H1 (cell line): ENCODE data around the gene TMEM150B. TPM values are rescaled to one million over a fixed set of nuclear protein-coding genes. Genes with fewer than 3 reads are reported as not detected.

Experiments
- CTCF ChIA-PET: fragments of 300-600 bp; sonication (Branson Sonifier 250); formaldehyde crosslinking; loops from one replicate; lab custom pipeline; 2021; ENCODE audit not compliant: partially characterized antibody; lab: Charles Lee
- POLR2A ChIA-PET: fragments of 300-600 bp; sonication (Branson Sonifier 250); formaldehyde crosslinking; loops from one replicate; lab custom pipeline; 2021; ENCODE audit warnings: inconsistent platforms; ENCODE audit not compliant: partially characterized antibody; lab: Charles Lee
- DNase-seq, 2 experiments: peaks; one replicate each; pipeline versions ENCODE4 v3.0.0 to v3.0.0-alpha.2; 2010 to 2022; ENCODE audit warnings: low spot score in 2 of 2, low read depth in 1 of 2, mixed read lengths in 1 of 2
- FAIRE-seq: peaks from 2 replicates; lab custom pipeline; 2011; peaks lifted over from hg19 to GRCh38; lab: Jason Lieb, UNC
- H2AFZ ChIP-seq: 2 replicates; pipeline ENCODE4 v1.8.1; 2012; ENCODE audit warnings: low read length, inconsistent platforms
- H2AK5ac ChIP-seq: 2 replicates; pipeline ENCODE4 v1.6.1; 2013; ENCODE audit warnings: low read depth, low read length
- H2BK120ac ChIP-seq: replicated peaks from 2 replicates; pipeline ENCODE3; 2013; ENCODE audit warnings: low read depth, low read length, inconsistent platforms
- H2BK12ac ChIP-seq: 2 replicates; pipeline ENCODE4 v1.6.1; 2013; ENCODE audit warnings: low read depth, low read length
- H2BK15ac ChIP-seq: 2 replicates; pipeline ENCODE4 v1.6.1; 2013; ENCODE audit warnings: low read length
- H2BK20ac ChIP-seq: 2 replicates; pipeline ENCODE4 v1.6.1; 2013; ENCODE audit warnings: low read length
- H2BK5ac ChIP-seq: 2 replicates; pipeline ENCODE4 v1.6.1; 2013; ENCODE audit warnings: low read depth, low read length
- H3K14ac ChIP-seq: 2 replicates; pipeline ENCODE4 v1.6.1; 2013; ENCODE audit warnings: inconsistent platforms; ENCODE audit not compliant: insufficient read length
- H3K18ac ChIP-seq: 2 replicates; pipeline ENCODE4 v1.6.1; 2013; ENCODE audit warnings: low read length; ENCODE audit errors: extremely low read depth
- H3K23ac ChIP-seq: 2 replicates; pipeline ENCODE4 v1.6.1; 2013; ENCODE audit warnings: inconsistent platforms; ENCODE audit not compliant: insufficient read length
- H3K23me2 ChIP-seq: 2 replicates; pipeline ENCODE4 v1.6.1; 2013; ENCODE audit warnings: low read depth, low read length
- H3K27ac ChIP-seq: 2 replicates; pipeline ENCODE4 v1.6.1; 2011; ENCODE audit warnings: low read depth, low read length, inconsistent platforms
- H3K27me3 ChIP-seq, 4 experiments: replicated peaks in 1 of 4; 1 replicate in 1 of 4; 2 replicates in 3 of 4; pipeline versions ENCODE4 v1.6.1 to v1.8.1; 2011 to 2013; ENCODE audit warnings: low read length in 3 of 4, mild to moderate bottlenecking in 3 of 4, inconsistent platforms in 2 of 4, mixed read lengths in 2 of 4, moderate library complexity in 1 of 4; ENCODE audit not compliant: control insufficient read depth in 3 of 4, insufficient read depth in 3 of 4; ENCODE audit errors: extremely low read depth in 1 of 4
- H3K36me3 ChIP-seq, 4 experiments: 2 replicates each; pipeline versions ENCODE4 v1.6.1 to v1.8.1; 2011 to 2013; ENCODE audit warnings: mild to moderate bottlenecking in 4 of 4, low read length in 3 of 4, moderate library complexity in 2 of 4, control low read depth in 1 of 4, inconsistent platforms in 1 of 4; ENCODE audit not compliant: insufficient read depth in 4 of 4, control insufficient read depth in 2 of 4
- H3K4ac ChIP-seq: replicated peaks from 2 replicates; pipeline ENCODE3; 2013; ENCODE audit warnings: low read length, low read depth, mixed read lengths, inconsistent platforms; ENCODE audit not compliant: insufficient read length
- H3K4me1 ChIP-seq, 4 experiments: replicated peaks in 1 of 4; 1 replicate in 1 of 4; 2 replicates in 3 of 4; pipeline versions ENCODE4 v1.6.1 to v1.8.1; 2011 to 2013; ENCODE audit warnings: low read length in 3 of 4, inconsistent platforms in 2 of 4, mixed read lengths in 1 of 4; ENCODE audit not compliant: insufficient read depth in 4 of 4, control insufficient read depth in 3 of 4
- H3K4me2 ChIP-seq, 2 experiments: 2 replicates each; pipeline versions ENCODE4 v1.6.1 to v1.8.1; 2011 to 2013; ENCODE audit warnings: low read depth in 2 of 2, low read length in 2 of 2, control low read depth in 1 of 2, inconsistent platforms in 1 of 2, mild to moderate bottlenecking in 1 of 2; ENCODE audit not compliant: insufficient read depth in 1 of 2
- H3K4me3 ChIP-seq, 4 experiments: fragments of 200-600, 300-600 bp in 1 of 4; sonication (generic), shearing (Covaris generic), sonication (Bioruptor Twin) in 1 of 4; 2 replicates each; pipeline versions ENCODE4 v1.5.1 to v1.8.1; 2011 to 2016; ENCODE audit warnings: low read length in 4 of 4, low read depth in 3 of 4, control low read depth in 2 of 4, inconsistent platforms in 2 of 4, mild to moderate bottlenecking in 2 of 4, mixed read lengths in 1 of 4, moderate library complexity in 1 of 4; ENCODE audit not compliant: insufficient read depth in 2 of 4; ENCODE audit errors: extremely low read depth in 1 of 4
- H3K56ac ChIP-seq: replicated peaks from 2 replicates; pipeline ENCODE3; 2013; ENCODE audit warnings: low read depth, mild to moderate bottlenecking, mixed read lengths, low read length, inconsistent platforms; ENCODE audit not compliant: insufficient read length
- H3K79me1 ChIP-seq: 2 replicates; pipeline ENCODE4 v1.6.1; 2013; ENCODE audit warnings: low read depth, low read length, control low read depth
- H3K79me2 ChIP-seq, 2 experiments: 2 replicates each; pipeline versions ENCODE4 v1.6.1 to v1.8.1; 2012 to 2013; ENCODE audit warnings: low read length in 2 of 2, mild to moderate bottlenecking in 2 of 2, inconsistent platforms in 1 of 2; ENCODE audit not compliant: insufficient read depth in 2 of 2, control insufficient read depth in 1 of 2
- H3K9ac ChIP-seq, 4 experiments: replicated peaks in 1 of 4; 1 replicate in 1 of 4; 2 replicates in 3 of 4; pipeline versions ENCODE4 v1.6.1 to v1.8.1; 2011 to 2013; ENCODE audit warnings: low read depth in 3 of 4, low read length in 3 of 4, control low read depth in 2 of 4, mild to moderate bottlenecking in 2 of 4, moderate library complexity in 2 of 4, inconsistent platforms in 1 of 4; ENCODE audit errors: extremely low read depth in 1 of 4
- H3K9me3 ChIP-seq, 2 experiments: 2 replicates each; pipeline versions ENCODE4 v1.6.1 to v1.8.1; 2012 to 2013; ENCODE audit warnings: mild to moderate bottlenecking in 2 of 2, moderate library complexity in 2 of 2, control low read depth in 1 of 2, inconsistent platforms in 1 of 2, low read depth in 1 of 2, low read length in 1 of 2, mixed read lengths in 1 of 2; ENCODE audit not compliant: insufficient read depth in 2 of 2
- H4K20me1 ChIP-seq, 2 experiments: replicated peaks in 1 of 2; 2 replicates each; pipeline versions ENCODE3 to v1.8.1; 2011 to 2013; ENCODE audit warnings: inconsistent platforms in 2 of 2, low read length in 2 of 2, mild to moderate bottlenecking in 1 of 2; ENCODE audit not compliant: insufficient read depth in 2 of 2, control insufficient read depth in 1 of 2
- H4K5ac ChIP-seq: 2 replicates; pipeline ENCODE4 v1.6.1; 2013; ENCODE audit warnings: low read length, low read depth, mixed read lengths, inconsistent platforms; ENCODE audit not compliant: insufficient read length
- H4K8ac ChIP-seq: 2 replicates; pipeline ENCODE4 v1.8.0; 2013; ENCODE audit warnings: mild to moderate bottlenecking, moderate library complexity, low read length, inconsistent platforms; ENCODE audit not compliant: insufficient read depth; ENCODE audit errors: extremely low read depth
- H4K91ac ChIP-seq: replicated peaks from 2 replicates; pipeline ENCODE3; 2013; ENCODE audit warnings: low read length, mixed read lengths, inconsistent platforms; ENCODE audit not compliant: insufficient read length
- ASH2L ChIP-seq: fragments of 200-600, 300-600 bp; sonication (generic); IDR thresholded peaks from one replicate; pipeline ENCODE4 v1.7.1; 2017; ENCODE audit warnings: low read length
- ATF3 ChIP-seq: IDR thresholded peaks from 2 replicates; pipeline ENCODE4 v1.6.1; 2011; ENCODE audit warnings: low read depth, mild to moderate bottlenecking, low read length; ENCODE audit not compliant: insufficient read depth
- BACH1 ChIP-seq: IDR thresholded peaks from 2 replicates; pipeline ENCODE4 v1.6.1; 2012; ENCODE audit warnings: low read length, improper control_type of control experiment
- CHD2 ChIP-seq: IDR thresholded peaks from 2 replicates; pipeline ENCODE4 v1.6.1; 2012; ENCODE audit warnings: low read length, improper control_type of control experiment
- CREB1 ChIP-seq: IDR thresholded peaks from 2 replicates; pipeline ENCODE4 v1.6.1; 2012; ENCODE audit warnings: inconsistent platforms
- EP300 ChIP-seq, 2 experiments: IDR thresholded peaks; 1 replicate in 1 of 2; 2 replicates in 1 of 2; pipeline ENCODE4 v1.6.1; 2011 to 2012; ENCODE audit warnings: low read depth in 2 of 2, low read length in 2 of 2, mild to moderate bottlenecking in 2 of 2, borderline replicate concordance in 1 of 2, inconsistent platforms in 1 of 2, moderate library complexity in 1 of 2
- EZH2 ChIP-seq: fragments of 200-600 bp; sonication (generic); IDR thresholded peaks from 2 replicates; pipeline ENCODE4 v1.7.1; 2012; ENCODE audit warnings: low read depth, mild to moderate bottlenecking, moderate library complexity, low read length, inconsistent platforms; ENCODE audit not compliant: severe bottlenecking
- HDAC6 ChIP-seq: IDR thresholded peaks from one replicate; pipeline ENCODE4 v1.7.1; 2012; ENCODE audit warnings: low read depth, mild to moderate bottlenecking, inconsistent platforms, low read length, moderate library complexity
- JUN ChIP-seq: IDR thresholded peaks from 2 replicates; pipeline ENCODE4 v1.6.1; 2011; ENCODE audit warnings: low read depth, mild to moderate bottlenecking, improper control_type of control experiment, low read length
- POLR2AphosphoS5 ChIP-seq: IDR thresholded peaks from 2 replicates; pipeline ENCODE4 v1.6.1; 2011; ENCODE audit warnings: low read depth, low read length
- TBP ChIP-seq: IDR thresholded peaks from 2 replicates; pipeline ENCODE4 v1.6.1; 2011; ENCODE audit warnings: low read depth, low read length, improper control_type of control experiment
- WGBS, 2 experiments: shearing (Covaris generic) in 1 of 2; methylation state at CpG; one replicate each; pipeline versions ENCODE4 v1.1.6 to v1.1.7; 2013 to 2015; ENCODE audit warnings: low lambda C conversion rate in 2 of 2, mixed read lengths in 2 of 2, inconsistent platforms in 1 of 2, low coverage in 1 of 2, missing lambda C conversion rate in 1 of 2; ENCODE audit not compliant: insufficient replicate concordance in 2 of 2, insufficient coverage in 1 of 2, insufficient read length in 1 of 2; ENCODE audit errors: extremely low coverage in 1 of 2, missing lambda C conversion rate in 1 of 2; 5-methylcytosine and 5-hydroxymethylcytosine counted together
- polyA plus RNA-seq, 7 experiments: library from polyadenylated mRNA; depleted of rRNA in 3 of 7; stranded (reverse) in 5 of 7; unstranded in 2 of 7; fragments of >200 nt in 5 of 7; fragments of 200-250 nt in 2 of 7; gene quantifications; 1 replicate in 5 of 7; 2 replicates in 1 of 7; 4 replicates in 1 of 7; pipeline versions ENCODE4 v1.2.1 to v1.2.3, GENCODE V29; 2011 to 2013; ENCODE audit warnings: missing spikeins in 2 of 7, mixed read lengths in 2 of 7
- total RNA-seq: library from RNA; stranded (reverse); fragmentation: NEBNext Ultra II Directional; extraction: Animal tissue kit (Norgen Biotek cat#: 25700); gene quantifications from 2 replicates; pipeline ENCODE4 v1.2.1, GENCODE V29; 2021

Gene TMEM150B
- total and polyA plus RNA-seq, 2 of the 8 experiments (the other 6 are each of a cell fraction or from before 2014, with no cell fraction given): 0.41 to 0.91 TPM

- Histone ChIP-seq H3K4ac (no peak overlapping the region), H3K79me2 (no peaks in the 10 kb centered on the region), H3K4me1 (peaks cover 0 to 8% (median 3%) of the 10 kb centered on the region in 4 experiments; a peak in 3 of 7 replicates), H2AK5ac (no peak overlapping the region), H2AFZ (no peak overlapping the region), H3K27ac (no peak overlapping the region), H3K56ac (no peak overlapping the region), H3K23ac (no peak overlapping the region), H2BK15ac (0 out of 2 replicates have a peak overlapping the region, but pooled peaks have one; percentile 8), H4K91ac (no peak overlapping the region), H4K5ac (no peak overlapping the region), H2BK5ac (no peak overlapping the region), H3K27me3 (no peaks in the 10 kb centered on the region), H4K20me1 (peaks cover 0 to 3% of the 10 kb centered on the region in 2 experiments), H3K79me1 (no peaks in the 10 kb centered on the region; the same call in 1 of the 2 replicates), H2BK12ac (no peak overlapping the region), H3K14ac (no peak overlapping the region), H3K9ac (no peak overlapping the region), H3K4me2 (no peak overlapping the region), H2BK20ac (no peak overlapping the region), H3K18ac (no peak overlapping the region), H4K8ac (no peak overlapping the region; the same call in none of the 2 replicates), H3K4me3 (no peak overlapping the region), H3K9me3 (no peaks in the 10 kb centered on the region), H2BK120ac (no peak overlapping the region), H3K36me3 (peaks cover 21 to 56% (median 42%) of the 10 kb centered on the region in 4 experiments), H3K23me2 (peaks cover 2% of the 10 kb centered on the region; the same call in 1 of the 2 replicates)
- CTCF ChIA-PET: interaction anchor here (0.6 to 1.3 kb wide), 5 partner anchors 12 to 286 kb away, joined by 3 to 5 read pairs (median 3); no protein-coding TSS in a partner anchor
- POLR2A ChIA-PET: interaction anchor here (0.7 to 1.8 kb wide), 12 partner anchors 8 to 101 kb away, joined by 3 to 6 read pairs (median 4); partner anchors contain the start of genes KMT5C, TMEM238 and UBE2S
- FAIRE-seq (no peak), DNase-seq (no peak)
- 90% methylated on average over 15 of the region's 17 CpGs; no CpG with 5 or more reads in 1 of the 2 experiments for WGBS, 2 experiments
- TF ChIP-seq TBP (no peak), JUN (no peak), POLR2AphosphoS5 (no peak), EZH2 (no peak), EP300 (IDR thresholded peaks at IDR 0.05; ENCODE audit: borderline replicate concordance in 1 of 2, low read depth in 2 of 2, low read length in 2 of 2) (no peak), HDAC6 (no peak), BACH1 (no peak), CHD2 (no peak), ASH2L (no peak), ATF3 (no peak), CREB1 (no peak)
Measured at GRCh38 chr19:55305983-55306562, 19.1 kb downstream of the TMEM150B start.
